HG02973 (cell line): ENCODE measurements around the gene NES.

Source experiments
- ATAC-seq: cut with Tn5 transposase; IDR thresholded peaks from one replicate; pipeline ENCODE4 v1.9.1; 2021; ENCODE audit warnings: moderate library complexity; ENCODE audit not compliant: unreplicated experiment

Gene NES, protein sequence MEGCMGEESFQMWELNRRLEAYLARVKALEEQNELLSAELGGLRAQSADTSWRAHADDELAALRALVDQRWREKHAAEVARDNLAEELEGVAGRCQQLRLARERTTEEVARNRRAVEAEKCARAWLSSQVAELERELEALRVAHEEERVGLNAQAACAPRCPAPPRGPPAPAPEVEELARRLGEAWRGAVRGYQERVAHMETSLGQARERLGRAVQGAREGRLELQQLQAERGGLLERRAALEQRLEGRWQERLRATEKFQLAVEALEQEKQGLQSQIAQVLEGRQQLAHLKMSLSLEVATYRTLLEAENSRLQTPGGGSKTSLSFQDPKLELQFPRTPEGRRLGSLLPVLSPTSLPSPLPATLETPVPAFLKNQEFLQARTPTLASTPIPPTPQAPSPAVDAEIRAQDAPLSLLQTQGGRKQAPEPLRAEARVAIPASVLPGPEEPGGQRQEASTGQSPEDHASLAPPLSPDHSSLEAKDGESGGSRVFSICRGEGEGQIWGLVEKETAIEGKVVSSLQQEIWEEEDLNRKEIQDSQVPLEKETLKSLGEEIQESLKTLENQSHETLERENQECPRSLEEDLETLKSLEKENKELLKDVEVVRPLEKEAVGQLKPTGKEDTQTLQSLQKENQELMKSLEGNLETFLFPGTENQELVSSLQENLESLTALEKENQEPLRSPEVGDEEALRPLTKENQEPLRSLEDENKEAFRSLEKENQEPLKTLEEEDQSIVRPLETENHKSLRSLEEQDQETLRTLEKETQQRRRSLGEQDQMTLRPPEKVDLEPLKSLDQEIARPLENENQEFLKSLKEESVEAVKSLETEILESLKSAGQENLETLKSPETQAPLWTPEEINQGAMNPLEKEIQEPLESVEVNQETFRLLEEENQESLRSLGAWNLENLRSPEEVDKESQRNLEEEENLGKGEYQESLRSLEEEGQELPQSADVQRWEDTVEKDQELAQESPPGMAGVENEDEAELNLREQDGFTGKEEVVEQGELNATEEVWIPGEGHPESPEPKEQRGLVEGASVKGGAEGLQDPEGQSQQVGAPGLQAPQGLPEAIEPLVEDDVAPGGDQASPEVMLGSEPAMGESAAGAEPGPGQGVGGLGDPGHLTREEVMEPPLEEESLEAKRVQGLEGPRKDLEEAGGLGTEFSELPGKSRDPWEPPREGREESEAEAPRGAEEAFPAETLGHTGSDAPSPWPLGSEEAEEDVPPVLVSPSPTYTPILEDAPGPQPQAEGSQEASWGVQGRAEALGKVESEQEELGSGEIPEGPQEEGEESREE (N-terminal part only)

DNA sequence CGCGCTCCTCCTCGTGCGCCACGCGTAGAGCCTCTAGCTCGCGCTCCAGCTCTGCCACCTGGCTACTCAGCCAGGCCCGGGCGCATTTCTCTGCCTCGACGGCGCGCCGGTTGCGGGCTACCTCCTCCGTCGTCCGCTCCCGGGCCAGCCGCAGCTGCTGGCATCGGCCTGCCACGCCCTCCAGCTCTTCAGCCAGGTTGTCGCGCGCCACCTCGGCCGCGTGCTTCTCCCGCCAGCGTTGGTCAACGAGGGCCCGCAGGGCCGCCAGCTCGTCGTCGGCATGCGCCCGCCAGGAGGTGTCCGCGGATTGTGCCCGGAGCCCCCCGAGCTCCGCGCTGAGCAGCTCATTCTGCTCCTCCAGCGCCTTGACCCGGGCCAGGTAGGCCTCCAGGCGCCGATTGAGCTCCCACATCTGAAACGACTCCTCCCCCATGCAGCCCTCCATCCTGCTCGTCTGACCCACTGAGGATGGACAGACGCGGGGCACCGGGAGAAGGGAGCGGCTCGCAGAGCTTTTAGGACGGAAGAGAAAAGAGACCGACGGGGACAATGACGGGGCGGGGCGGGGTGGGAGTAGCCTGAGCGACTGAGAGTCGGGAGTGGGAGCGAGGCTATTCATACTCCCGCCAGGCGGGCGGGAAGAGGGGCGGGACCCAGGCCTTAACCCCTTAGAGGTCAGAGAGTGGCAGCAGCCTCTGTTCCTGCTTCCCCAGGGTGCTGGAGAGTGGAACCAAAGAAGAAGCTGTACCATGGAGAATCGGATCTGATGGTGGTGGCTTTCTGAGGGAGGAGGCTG, at the start of gene NES:
TSS of gene NES (minus strand) at position 588 of the 796 bp plus-strand sequence. CDS start at position 445, 143 bp downstream.
- ATAC-seq, result no peak

DNA sequence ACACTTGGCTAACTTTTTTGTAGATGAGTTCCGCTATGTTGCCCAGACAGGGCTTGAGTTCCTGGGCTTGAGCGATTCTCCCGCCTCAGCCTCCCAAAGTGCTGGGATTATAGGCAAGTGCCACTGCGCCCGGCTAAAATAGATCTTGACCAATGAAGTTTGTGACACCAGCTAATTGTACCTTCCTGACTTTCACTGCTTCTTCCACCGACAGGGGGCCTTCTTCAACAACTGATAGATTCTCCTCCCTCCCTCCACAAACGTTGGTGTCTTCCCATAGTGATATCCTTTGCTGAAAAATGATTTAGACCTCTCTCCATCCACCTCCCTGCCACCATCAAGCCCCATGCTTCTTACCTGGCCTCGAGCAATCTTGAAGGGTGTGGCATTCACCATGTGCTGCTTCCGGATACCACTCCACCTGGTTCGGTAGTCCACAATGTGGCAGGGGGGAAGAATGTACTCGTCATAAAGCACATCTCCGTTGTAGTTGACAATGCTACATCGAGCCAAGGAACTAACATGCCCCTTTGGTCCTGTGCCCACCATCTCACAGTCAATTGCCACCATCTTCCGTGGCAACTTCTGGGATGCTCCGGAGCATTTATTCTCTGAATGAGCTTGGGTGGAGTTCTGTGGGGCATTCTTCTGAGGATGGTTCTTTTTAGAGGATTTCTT, 49.5 kb upstream of the NES start:
- no peak for ATAC-seq

DNA sequence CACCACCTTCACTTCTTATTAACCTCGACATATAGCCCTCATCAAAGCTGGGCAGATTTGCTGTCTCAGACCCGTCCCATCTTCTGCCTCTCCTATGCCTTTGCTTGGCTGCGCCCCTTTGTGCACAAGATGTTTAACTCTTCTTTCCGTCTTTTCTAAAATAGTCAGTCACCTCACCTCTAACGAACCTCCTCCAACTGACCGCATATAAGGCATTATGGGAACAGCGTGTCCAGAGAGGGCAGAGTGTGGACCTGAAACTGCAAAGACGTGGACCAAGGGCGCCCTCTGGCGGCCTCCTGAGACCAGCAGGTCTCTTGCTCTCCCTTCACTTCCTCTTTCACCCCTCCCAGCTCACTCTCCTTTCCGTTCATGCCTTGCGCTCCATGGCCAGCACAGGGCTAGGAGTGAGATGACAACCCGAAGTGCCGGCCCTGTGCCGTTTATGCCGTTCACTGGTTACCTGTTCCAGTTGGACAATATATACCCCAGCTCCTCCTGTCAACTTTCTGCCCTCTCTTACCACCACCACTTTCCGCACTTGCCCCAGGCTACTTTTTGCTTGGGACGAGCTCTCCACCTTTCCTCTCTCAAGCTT, 48.6 kb upstream of the NES start:
- ATAC-seq, result no peak

DNA sequence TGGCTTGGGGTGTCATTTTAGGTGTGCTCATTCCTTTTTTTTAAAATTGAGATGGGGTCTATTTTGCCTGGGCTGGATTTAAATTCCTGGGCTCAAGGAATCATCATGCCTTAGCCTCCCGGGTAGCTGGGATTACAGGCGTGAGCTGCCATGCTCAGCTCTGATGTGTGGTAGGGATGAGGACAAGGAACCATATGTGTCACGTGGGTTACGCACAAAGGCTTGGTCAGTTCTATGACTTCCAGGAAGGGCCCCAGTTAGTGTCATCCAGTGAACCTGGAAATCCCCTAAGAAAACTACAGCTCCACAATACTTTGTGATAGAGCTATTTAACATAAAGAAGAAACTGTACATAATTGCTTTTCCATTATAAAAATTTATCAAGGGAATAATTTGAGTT, 44.3 kb upstream of the NES start:
- no peak for ATAC-seq

GRCh38 chr1:156721131-156721530, 43.9 kb upstream of the NES start:
- no peak for ATAC-seq

DNA sequence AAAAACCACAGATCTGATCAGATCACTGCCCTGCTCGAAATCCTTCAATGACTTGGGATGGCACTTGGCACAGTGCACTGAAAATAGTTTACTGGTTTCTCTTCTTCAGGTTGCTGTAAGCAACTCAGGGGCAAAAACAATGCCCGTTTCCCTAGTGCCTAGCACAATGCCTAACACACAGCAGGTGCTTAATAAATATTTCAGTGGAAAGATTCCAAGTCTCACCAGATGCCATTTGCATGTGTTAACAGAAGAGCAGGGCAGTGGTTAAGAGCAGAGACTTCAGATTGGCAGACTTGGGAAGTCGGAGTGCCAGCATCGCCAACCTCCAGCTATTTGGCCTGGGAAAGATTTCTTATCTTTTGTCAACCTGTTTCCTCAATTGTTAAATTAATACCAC, 40.1 kb upstream of the NES start:
- ATAC-seq, result no peak

GRCh38 chr1:156714830-156715229, 37.6 kb upstream of the NES start:
- no peak for ATAC-seq

DNA sequence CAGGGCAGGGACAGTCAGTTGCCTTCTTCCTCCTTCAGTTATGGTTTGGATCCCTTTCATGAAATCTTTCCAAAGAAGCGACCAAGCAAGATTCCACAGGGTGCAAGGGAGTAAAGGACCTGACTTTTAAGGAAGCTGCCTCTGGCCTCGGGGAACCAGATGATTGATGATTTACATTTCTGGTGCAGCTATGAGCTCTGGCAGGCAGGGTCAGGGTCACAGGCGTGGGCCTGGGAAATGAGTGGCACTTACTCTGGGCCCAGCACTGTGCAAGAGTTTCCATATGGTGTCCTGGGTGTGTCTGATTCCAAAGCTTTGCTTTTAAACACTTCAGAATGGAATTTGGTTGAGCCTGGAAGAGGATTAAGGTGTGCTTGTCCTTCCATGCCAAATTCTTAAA, 35.4 kb upstream of the NES start:
- no peak for ATAC-seq

GRCh38 chr1:156711011-156711817, 34.0 kb upstream of the NES start:
- ATAC-seq, result no peak

DNA sequence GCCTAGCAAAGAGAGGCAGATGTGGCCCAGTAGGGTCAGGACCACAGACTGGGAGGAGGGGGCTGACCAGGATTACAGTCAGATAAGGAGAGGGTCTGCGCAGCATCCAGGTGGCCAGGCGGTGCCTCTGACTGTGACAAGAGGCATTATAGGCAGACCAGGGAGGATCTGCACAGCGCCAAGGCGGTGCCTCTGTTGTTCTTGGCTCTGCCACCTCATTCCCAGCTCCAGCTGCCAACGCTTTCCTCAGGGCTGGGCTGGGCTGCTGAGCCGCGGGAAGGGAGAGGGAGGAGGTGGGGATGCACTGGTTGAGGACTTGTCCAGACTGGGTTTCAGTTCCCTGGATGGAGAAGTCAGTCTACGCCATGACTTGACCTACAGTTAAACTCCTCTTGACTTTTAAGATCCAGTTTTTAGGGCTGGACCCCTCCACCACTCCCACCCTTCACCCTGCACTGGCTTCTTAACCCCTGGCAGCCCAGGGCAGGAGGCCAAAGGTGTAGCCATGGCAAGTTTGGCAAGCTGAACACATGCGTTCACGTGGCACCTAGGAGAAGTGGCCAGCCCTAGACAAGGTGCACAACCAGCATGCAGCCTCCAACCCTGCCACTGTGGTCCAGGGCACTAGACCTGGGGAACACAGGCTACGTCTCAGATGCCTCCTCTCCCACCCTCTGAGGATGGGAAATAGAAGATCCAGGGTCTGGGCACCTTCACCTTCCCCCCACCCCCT, 32.7 kb upstream of the NES start:
- no peak for ATAC-seq

DNA sequence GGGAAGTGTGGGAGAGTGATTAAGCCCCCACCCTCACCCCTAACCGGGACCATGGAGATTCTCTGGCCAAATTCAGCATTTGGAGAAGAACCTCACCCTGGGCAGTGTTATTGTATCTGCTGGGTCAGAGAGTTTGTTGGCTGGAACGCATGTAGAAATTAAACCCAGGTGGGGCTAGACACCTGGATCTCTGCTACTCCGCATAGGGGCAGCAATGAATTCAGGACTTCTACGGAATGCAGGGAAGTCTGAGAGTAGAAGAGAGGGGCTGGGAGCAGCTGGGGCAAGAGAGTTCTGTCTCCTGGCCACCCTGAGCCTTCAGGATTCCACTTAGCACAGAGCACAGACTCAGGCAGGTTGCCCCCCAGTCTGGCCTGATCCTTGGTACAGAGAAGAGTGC, 31.8 kb upstream of the NES start:
- ATAC-seq, result no peak

- ATAC-seq, result no peak
Observed at GRCh38 chr1:156708218-156708661, 31.0 kb upstream of the NES start.

- no peak for ATAC-seq
Observed at GRCh38 chr1:156707417-156708217, 30.4 kb upstream of the NES start.

GRCh38 chr1:156706657-156707416, 29.6 kb upstream of the NES start:
- no peak for ATAC-seq

GRCh38 chr1:156705918-156706656, 28.9 kb upstream of the NES start:
- no peak for ATAC-seq
